GM12891 (cell line): ENCODE measurements around the gene ENTR1.

Experiments
- POLR2A ChIP-seq: IDR thresholded peaks from 2 replicates; pipeline ENCODE4 v1.6.1; 2011; ENCODE audit warnings: low read depth, low read length, control low read depth
- SPI1 ChIP-seq: IDR thresholded peaks from 2 replicates; pipeline ENCODE4 v1.6.1; 2011; ENCODE audit warnings: low read depth, low read length, control low read depth
- TAF1 ChIP-seq: IDR thresholded peaks from 2 replicates; pipeline ENCODE4 v1.6.1; 2011; ENCODE audit warnings: low read depth, low read length, control low read depth

- TF ChIP-seq POLR2A (no peak), SPI1 (no peak), TAF1 (no peak)
Measured at GRCh38 chr9:136361754-136362449, 48.5 kb downstream of the ENTR1 start.
